Pancreas (tissue), 10 donors: Measurements from ENCODE around the gene CDH20. TPM values are rescaled to one million over a fixed set of nuclear protein-coding genes. Genes with fewer than 3 reads are reported as not detected.

Experiments
- ATAC-seq, 4 donors: fragments of 200-7000 bp; cut with Tn5 transposase; one replicate each; pipeline versions ENCODE4 v1.8.0 to v1.9.1; 2020; ENCODE audit warnings: mild to moderate bottlenecking in 4 of 4, moderate library complexity in 4 of 4
- DNase-seq, 6 donors: peaks; one replicate each; pipeline ENCODE4 v3.0.0-alpha.2; 2020
- FAIRE-seq: peaks from 2 replicates; lab custom pipeline; 2012; peaks lifted over from hg19 to GRCh38; lab: Jason Lieb, UNC
- H3K27ac ChIP-seq, 4 donors: fragments of 200-600 bp; sonication (generic); 1 replicate in 3 of 4; 2 replicates in 1 of 4; pipeline versions ENCODE4 v1.5.0 to v1.8.0; 2020
- H3K27me3 ChIP-seq, 4 donors: fragments of 200-600 bp; one replicate each; pipeline ENCODE4 v1.8.0; 2021
- H3K36me3 ChIP-seq, 3 donors: fragments of 200-600 bp; sonication (generic) in 1 of 3; one replicate each; pipeline versions ENCODE4 v1.5.0 to v1.8.0; 2020 to 2021
- H3K4me1 ChIP-seq, 3 donors: fragments of 200-600 bp; one replicate each; pipeline ENCODE4 v1.8.0; 2021
- H3K4me3 ChIP-seq, 4 donors: fragments of 200-600 bp; sonication (generic) in 2 of 4; one replicate each; pipeline versions ENCODE4 v1.5.0 to v1.8.0; 2020 to 2021
- H3K9me3 ChIP-seq, 4 donors: fragments of 200-600 bp; one replicate each; pipeline ENCODE4 v1.8.0; 2021
- WGBS, 2 donors: extraction: QIAGEN DNeasy Blood & Tissue Kit; methylation state at CpG; one replicate each; pipeline ENCODE4 v1.1.7; 2013; 5-methylcytosine and 5-hydroxymethylcytosine counted together
- intact Hi-C, 3 donors: fragments of 100-400 bp; cut with DNase I; formaldehyde crosslinking; loops; one replicate each; pipeline versions ENCODE4 v1.11.1 to v1.14.2; 2022
- polyA plus RNA-seq, 2 donors: library from polyadenylated mRNA; stranded (reverse); fragments of 200-250 nt; gene quantifications; one replicate each; pipeline ENCODE4 v1.2.3, GENCODE V29; 2013
- total RNA-seq, 6 donors: library from RNA; stranded (reverse); fragmentation: NEBNext Ultra II Directional in 4 of 6; extraction: Animal tissue kit (Norgen Biotek cat#: 25700) in 4 of 6; gene quantifications; one replicate each; pipeline versions ENCODE4 v1.2.1 to v1.2.4, GENCODE V29; 2021 to 2023
- TF ChIP-seq, protein P1 (sequence below), 4 donors: fragments of 200-600 bp; sonication (generic) in 3 of 4; IDR thresholded peaks; one replicate each; pipeline versions ENCODE4 v1.5.0 to v1.8.0; 2021; ENCODE audit warnings: antibody characterized with exemption in 4 of 4
- donor health status: healthy with polysubstance abuse.
- donor health status: DM: no; HTN: no; CAD: no; lungs with moderate emphysema.
- donor health status: DM: no; HTN: no; CAD: no.
- donor health status: control.
- donor health status: control.
- donor health status: Bipolar disorder and iron deficiency.
- donor health status: DM: yes; HTN: yes; CAD: no.
- donor health status: DM: no; HTN: no; CAD: no.
- donor health status: DM: no; HTN: no; CAD: no.
- donor health status: DM: yes; HTN: yes; CAD: no.

The CDH20 gene
- total and polyA plus RNA-seq, 8 donors = 0.02 to 0.17 TPM; not detected in 6

DNA sequence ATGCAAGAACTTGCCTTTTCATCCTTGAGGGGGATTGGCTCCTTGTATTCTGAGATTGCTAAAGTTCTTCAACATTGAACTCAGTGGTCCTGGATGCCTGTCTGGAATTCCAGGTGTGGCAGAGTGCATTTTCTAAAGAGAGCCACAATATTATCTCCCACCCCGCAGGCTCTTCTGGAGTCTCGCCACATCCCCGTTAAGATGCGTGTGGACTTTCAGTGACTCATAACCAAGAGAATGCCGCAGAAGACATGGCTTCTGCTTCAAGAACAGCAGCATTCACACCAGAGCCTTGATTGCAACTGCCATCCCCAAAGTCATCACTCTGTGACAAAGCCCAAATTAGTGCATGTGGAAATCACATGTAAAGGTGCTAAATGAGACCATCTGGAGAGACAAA lies 142.7 kb downstream of the CDH20 start:
- DNase-seq = no peak
- WGBS, 2 donors = 69 to 88% methylated on average over 5 of the region's 5 CpGs
- intact Hi-C loops = no loop called here

DNA sequence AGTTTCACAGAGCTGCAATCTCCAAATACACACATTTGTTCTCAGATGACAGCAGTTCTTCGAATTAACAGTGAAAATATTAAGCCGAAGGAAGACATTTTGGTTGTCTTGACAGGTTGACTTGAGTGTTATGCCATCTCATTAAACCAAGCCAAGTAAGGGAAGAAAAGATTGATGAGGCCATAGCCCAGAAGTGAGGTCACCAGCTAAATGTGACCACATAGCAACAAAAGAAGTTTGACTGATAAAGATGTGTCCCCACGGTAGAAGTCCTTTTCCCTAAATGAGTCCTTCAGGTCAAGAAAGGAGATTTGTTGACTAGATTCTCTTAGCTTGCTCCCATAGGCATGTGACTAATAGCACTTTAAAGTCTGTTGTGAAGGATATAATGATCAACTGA lies 156.1 kb downstream of the CDH20 start:
- no peak for DNase-seq
- Histone ChIP-seq H3K36me3 (no peaks in the 10 kb centered on the region), H3K4me3 (no peak overlapping the region), H3K4me1 (no peaks in the 10 kb centered on the region), H3K27me3 (no peaks in the 10 kb centered on the region), H3K27ac (no peak overlapping the region), H3K9me3 (no peaks in the 10 kb centered on the region)
- intact Hi-C loops = no loop called here
- TF ChIP-seq, protein P1, sequence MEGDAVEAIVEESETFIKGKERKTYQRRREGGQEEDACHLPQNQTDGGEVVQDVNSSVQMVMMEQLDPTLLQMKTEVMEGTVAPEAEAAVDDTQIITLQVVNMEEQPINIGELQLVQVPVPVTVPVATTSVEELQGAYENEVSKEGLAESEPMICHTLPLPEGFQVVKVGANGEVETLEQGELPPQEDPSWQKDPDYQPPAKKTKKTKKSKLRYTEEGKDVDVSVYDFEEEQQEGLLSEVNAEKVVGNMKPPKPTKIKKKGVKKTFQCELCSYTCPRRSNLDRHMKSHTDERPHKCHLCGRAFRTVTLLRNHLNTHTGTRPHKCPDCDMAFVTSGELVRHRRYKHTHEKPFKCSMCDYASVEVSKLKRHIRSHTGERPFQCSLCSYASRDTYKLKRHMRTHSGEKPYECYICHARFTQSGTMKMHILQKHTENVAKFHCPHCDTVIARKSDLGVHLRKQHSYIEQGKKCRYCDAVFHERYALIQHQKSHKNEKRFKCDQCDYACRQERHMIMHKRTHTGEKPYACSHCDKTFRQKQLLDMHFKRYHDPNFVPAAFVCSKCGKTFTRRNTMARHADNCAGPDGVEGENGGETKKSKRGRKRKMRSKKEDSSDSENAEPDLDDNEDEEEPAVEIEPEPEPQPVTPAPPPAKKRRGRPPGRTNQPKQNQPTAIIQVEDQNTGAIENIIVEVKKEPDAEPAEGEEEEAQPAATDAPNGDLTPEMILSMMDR (IDR thresholded peaks at IDR 0.05) = no peak
- no peak for ATAC-seq
- no peak for FAIRE-seq
- 47 to 48% methylated on average over 3 of the region's 3 CpGs for WGBS, 2 donors

More for the DNA sequence above, 142.7 kb downstream of the CDH20 start:
- H3K27ac ChIP-seq = no peak overlapping the region
- H3K27me3 ChIP-seq = peaks cover 0 to 3% (median 1%) of the 10 kb centered on the region in 4 donors
- H3K36me3 ChIP-seq = no peaks in the 10 kb centered on the region
- H3K4me3 ChIP-seq = no peak overlapping the region
- TF ChIP-seq, protein P1 (IDR thresholded peaks at IDR 0.05) = no peak
- no peak for FAIRE-seq
- H3K9me3 ChIP-seq = no peaks in the 10 kb centered on the region
- no peaks in the 10 kb centered on the region for H3K4me1 ChIP-seq
- no peak for ATAC-seq

DNA sequence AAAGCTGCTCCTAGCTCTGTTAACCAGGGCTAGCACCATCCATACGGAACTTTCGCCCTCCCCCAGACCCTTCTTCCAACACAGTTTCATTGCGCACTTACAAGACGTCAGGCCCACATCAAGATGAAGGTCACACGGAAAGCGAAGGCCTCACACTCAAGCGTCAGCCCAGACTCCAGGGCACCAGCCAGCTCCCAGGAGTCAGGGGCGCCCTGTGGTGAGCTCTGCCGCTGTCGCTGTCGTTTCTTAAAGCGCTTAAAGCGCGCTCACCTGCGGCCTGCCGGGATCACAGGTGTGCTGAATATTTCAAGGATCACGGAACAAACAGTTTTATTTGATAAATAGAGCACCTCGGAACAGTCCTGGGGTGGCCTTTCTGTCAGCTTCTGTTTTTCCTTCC lies 163.1 kb downstream of the CDH20 start:
- Histone ChIP-seq H3K27me3 (no peaks in the 10 kb centered on the region), H3K4me1 (no peaks in the 10 kb centered on the region), H3K36me3 (no peaks in the 10 kb centered on the region), H3K9me3 (no peaks in the 10 kb centered on the region), H3K4me3 (no peak overlapping the region), H3K27ac (no peak overlapping the region)
- intact Hi-C loops = no loop called here
- DNase-seq = no peak
- 53% methylated on average over 18 of the region's 18 CpGs for WGBS, 2 donors
- FAIRE-seq = no peak
- TF ChIP-seq, protein P1 (IDR thresholded peaks at IDR 0.05) = no peak
- no peak for ATAC-seq

DNA sequence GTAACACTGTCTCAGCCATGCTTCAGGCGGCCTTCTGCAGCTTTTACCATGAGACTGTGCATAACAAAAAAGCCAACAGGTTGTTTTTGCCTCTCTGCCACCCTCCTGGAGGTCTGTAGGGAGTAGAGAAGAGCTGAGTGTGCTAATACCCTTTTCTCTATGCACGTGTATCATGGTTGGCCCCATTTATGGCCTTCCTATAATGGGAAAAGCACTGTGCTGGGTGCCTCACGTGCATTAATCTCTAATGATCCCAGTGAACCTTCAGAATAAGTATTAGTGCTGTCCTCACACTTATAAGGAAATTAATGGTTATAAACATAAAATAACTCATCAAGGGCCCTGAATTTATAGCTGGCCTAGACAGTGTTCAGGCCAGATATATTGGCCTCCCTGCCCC lies 164.2 kb downstream of the CDH20 start:
- TF ChIP-seq, protein P1 (IDR thresholded peaks at IDR 0.05) = no peak
- DNase-seq (no peak), FAIRE-seq (no peak), ATAC-seq (no peak)
- Histone ChIP-seq H3K9me3 (no peaks in the 10 kb centered on the region), H3K4me1 (no peaks in the 10 kb centered on the region), H3K36me3 (no peaks in the 10 kb centered on the region), H3K4me3 (no peak overlapping the region), H3K27me3 (no peaks in the 10 kb centered on the region), H3K27ac (no peak overlapping the region)
- WGBS, 2 donors = 74 to 83% methylated on average over 3 of the region's 3 CpGs
- intact Hi-C loops = no loop called here

DNA sequence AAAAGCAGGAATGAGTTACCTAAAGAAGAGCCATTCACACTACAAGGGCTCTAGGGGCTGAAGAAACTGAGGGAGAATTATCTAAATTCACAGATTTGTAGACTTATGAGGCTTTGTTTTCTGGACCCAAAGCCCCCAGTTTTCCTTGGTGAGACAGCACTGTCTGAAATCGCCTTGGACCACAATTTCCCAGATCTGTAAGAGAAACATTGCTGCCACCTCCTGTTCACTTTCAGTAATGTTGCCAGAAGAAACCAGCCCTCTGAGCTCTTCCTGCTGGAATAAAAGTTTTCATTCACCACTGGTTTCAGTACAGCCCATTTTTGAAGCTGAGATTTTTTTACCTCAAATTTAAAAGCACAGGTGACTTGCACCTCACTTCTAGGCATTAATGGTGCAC lies 169.2 kb downstream of the CDH20 start:
- H3K27ac ChIP-seq = no peak overlapping the region
- 4% methylated on average over 1 of the region's 1 CpG for WGBS, 2 donors
- DNase-seq (peak in 2 of 6 donors; percentile 9 to 39), FAIRE-seq (no peak), ATAC-seq (peak in 3 of 4 donors; percentile 71 to 83 (median 75))
- H3K4me1 ChIP-seq = no peaks in the 10 kb centered on the region
- no peaks in the 10 kb centered on the region for H3K27me3 ChIP-seq
- TF ChIP-seq, protein P1 (IDR thresholded peaks at IDR 0.05) = peak in 3 of 4 donors; percentile 43 to 56 (median 49)
- no peaks in the 10 kb centered on the region for H3K36me3 ChIP-seq
- H3K4me3 ChIP-seq = no peak overlapping the region
- no peaks in the 10 kb centered on the region for H3K9me3 ChIP-seq
- intact Hi-C loops = loop anchor here in 2 of 3 donors (10.0 kb wide), 1 partner anchor 818 kb away; no protein-coding TSS in a partner anchor
